Raji (cell line): Measurements from ENCODE around the gene OGDH.

Experiments used
- POLR2A ChIP-seq: IDR thresholded peaks from 2 replicates; pipeline ENCODE4 v1.6.1; 2011; ENCODE audit warnings: low read depth, low read length, control low read depth; ENCODE audit not compliant: insufficient read depth

The OGDH gene

GRCh38 chr7:44756904-44757303 is 150.5 kb downstream of the OGDH start:
- TF ChIP-seq POLR2A: no peak

- no peak for TF ChIP-seq POLR2A
Measured at GRCh38 chr7:44757311-44757710, 150.9 kb downstream of the OGDH start.

- TF ChIP-seq POLR2A: no peak
Measured at GRCh38 chr7:44757739-44758138, 151.3 kb downstream of the OGDH start.
